ENCODE data around the gene HIBADH. TPM values are rescaled to one million over a fixed set of nuclear protein-coding genes. Genes with fewer than 3 reads are reported as not detected.

The HIBADH gene
- total and polyA plus RNA-seq, 2 donors (not counting 3 experiments of a cell fraction or from before 2014, with no cell fraction given): 22.6 to 30.5 TPM

DNA sequence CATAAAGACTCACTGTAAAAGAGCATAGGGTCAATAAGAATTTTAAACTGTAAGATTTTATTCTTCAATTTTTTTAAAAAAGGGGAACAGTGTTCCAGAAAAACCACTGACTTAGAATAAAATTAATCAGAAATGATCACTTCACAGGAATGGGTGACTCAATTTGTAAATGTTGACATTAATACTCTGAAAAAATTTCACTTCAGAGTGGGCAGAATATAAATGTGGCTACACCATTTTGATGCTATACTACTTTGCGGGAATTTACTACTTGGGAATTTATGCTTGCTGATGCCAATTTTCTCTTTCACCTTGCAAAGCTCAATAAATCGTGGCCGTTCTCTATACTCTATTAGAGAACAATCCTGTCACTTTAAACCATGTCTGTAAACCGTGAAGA is 126.9 kb downstream of the HIBADH start:
- dilution Hi-C loops (cut with MboI; ENCODE audit: extremely low pct_ligation_motif_present, low sequenced_read_pairs): no loop called here
- POLR2A ChIA-PET: no interaction called here
- Histone ChIP-seq H3K4me1 (ENCODE audit: control insufficient read depth, extremely low read depth, insufficient read depth, low read length) (no peaks in the 10 kb centered on the region), H3K9ac (replicated peaks; ENCODE audit: extremely low read depth, insufficient read depth, low read length) (no peak overlapping the region), H3K4me2 (ENCODE audit: insufficient read depth, low read length) (no peak overlapping the region), H3K36me3 (ENCODE audit: control insufficient read depth in 2 of 2, extremely low read depth in 1 of 2, insufficient read depth in 2 of 2, low read length in 2 of 2) (no peaks in the 10 kb centered on the region), H3K27ac (ENCODE audit: insufficient read depth, low read depth, low read length) (no peak overlapping the region), H3K27me3 (ENCODE audit: control insufficient read depth in 2 of 2, insufficient read depth in 2 of 2, low read length in 2 of 2) (no peaks in the 10 kb centered on the region), H4K20me1 (replicated peaks; ENCODE audit: control insufficient read depth, extremely low read depth, insufficient read depth, low read length) (no peaks in the 10 kb centered on the region), H2AFZ (ENCODE audit: low read depth, low read length) (no peak overlapping the region), H3K79me2 (ENCODE audit: control insufficient read depth, insufficient read depth, low read length) (no peaks in the 10 kb centered on the region), H3K9me3 (replicated peaks; ENCODE audit: control insufficient read depth, insufficient read depth, low read length) (no peaks in the 10 kb centered on the region), H3K4me3 (replicated peaks in 1 of 3; ENCODE audit: insufficient read depth in 1 of 3, low read depth in 1 of 3, low read length in 3 of 3) (no peak overlapping the region), H3K9me1 (replicated peaks; ENCODE audit: control insufficient read depth, extremely low read depth, insufficient read depth, low read length) (no peaks in the 10 kb centered on the region)
- CTCF ChIA-PET: interaction anchor here (0.8 to 1.5 kb wide), 2 partner anchors 15 to 17 kb away, joined by 3 to 4 read pairs; no protein-coding TSS in a partner anchor
- FAIRE-seq (no peak), DNase-seq (ENCODE audit: low read depth, low spot score) (no peak)
- no peak for TF ChIP-seq MYC (IDR thresholded peaks at IDR 0.05; ENCODE audit: low read depth, low read length)
- TF ChIP-seq MAX (IDR thresholded peaks at IDR 0.05; ENCODE audit: insufficient read depth, insufficient read length): no peak
- no peak for TF ChIP-seq FOS (IDR thresholded peaks at IDR 0.05; ENCODE audit: borderline replicate concordance, insufficient read depth, low read length)
- no peak for TF ChIP-seq GATA2 (IDR thresholded peaks at IDR 0.05; ENCODE audit: insufficient read depth, insufficient read length, low read depth, low read length)
- TF ChIP-seq EZH2 (IDR thresholded peaks at IDR 0.05; ENCODE audit: borderline replicate concordance, low read depth, low read length, severe bottlenecking): no peak
- TF ChIP-seq POLR2AphosphoS5 (IDR thresholded peaks at IDR 0.05; ENCODE audit: insufficient read depth, low read depth, low read length): no peak
- TF ChIP-seq JUN (IDR thresholded peaks at IDR 0.05; ENCODE audit: borderline replicate concordance, insufficient read depth, insufficient read length, low read depth): no peak
- TF ChIP-seq POLR2A (IDR thresholded peaks at IDR 0.05; ENCODE audit: low read depth, low read length): no peak
- TF ChIP-seq, protein P1, sequence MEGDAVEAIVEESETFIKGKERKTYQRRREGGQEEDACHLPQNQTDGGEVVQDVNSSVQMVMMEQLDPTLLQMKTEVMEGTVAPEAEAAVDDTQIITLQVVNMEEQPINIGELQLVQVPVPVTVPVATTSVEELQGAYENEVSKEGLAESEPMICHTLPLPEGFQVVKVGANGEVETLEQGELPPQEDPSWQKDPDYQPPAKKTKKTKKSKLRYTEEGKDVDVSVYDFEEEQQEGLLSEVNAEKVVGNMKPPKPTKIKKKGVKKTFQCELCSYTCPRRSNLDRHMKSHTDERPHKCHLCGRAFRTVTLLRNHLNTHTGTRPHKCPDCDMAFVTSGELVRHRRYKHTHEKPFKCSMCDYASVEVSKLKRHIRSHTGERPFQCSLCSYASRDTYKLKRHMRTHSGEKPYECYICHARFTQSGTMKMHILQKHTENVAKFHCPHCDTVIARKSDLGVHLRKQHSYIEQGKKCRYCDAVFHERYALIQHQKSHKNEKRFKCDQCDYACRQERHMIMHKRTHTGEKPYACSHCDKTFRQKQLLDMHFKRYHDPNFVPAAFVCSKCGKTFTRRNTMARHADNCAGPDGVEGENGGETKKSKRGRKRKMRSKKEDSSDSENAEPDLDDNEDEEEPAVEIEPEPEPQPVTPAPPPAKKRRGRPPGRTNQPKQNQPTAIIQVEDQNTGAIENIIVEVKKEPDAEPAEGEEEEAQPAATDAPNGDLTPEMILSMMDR (IDR thresholded peaks at IDR 0.05; ENCODE audit: extremely low read depth in 1 of 2, insufficient read depth in 1 of 2, low read depth in 1 of 2, low read length in 2 of 2): no peak
- intact Hi-C loops (cut with micrococcal nuclease): no loop called here
- no TSS peak for BruUV-seq (replicated peaks)

All from endothelial cell of umbilical vein (primary cell).